HG03159 (cell line): ENCODE results near the gene ZNF83.
A peak's percentile ranks its signal among the peaks of the same experiment; 100 is the strongest.
"Not testable (repeated sequence)": the region's sequence is repeated elsewhere in the genome, so short reads cannot be mapped to it uniquely, and the experiment has no call there.

ENCODE experiments used
- ATAC-seq: cut with Tn5 transposase; IDR thresholded peaks from one replicate; pipeline ENCODE4 v1.9.1; 2021; ENCODE audit warnings: mild to moderate bottlenecking, moderate library complexity; ENCODE audit not compliant: unreplicated experiment

Gene ZNF83

GRCh38 chr19:52637718-52638585 is at the start of gene ZNF83:
Gene ZNF83, minus strand, starts transcription at chr19:52638355.
- peak; percentile 92 for ATAC-seq

GRCh38 chr19:52687684-52688083 is 49.5 kb upstream of the ZNF83 start:
- no peak for ATAC-seq

GRCh38 chr19:52685811-52686210 is 47.7 kb upstream of the ZNF83 start:
- ATAC-seq: no peak

- not testable (repeated sequence) for ATAC-seq
Measured at GRCh38 chr19:52681216-52681615, 43.1 kb upstream of the ZNF83 start.

GRCh38 chr19:52679598-52679997 is 41.4 kb upstream of the ZNF83 start:
- ATAC-seq: no peak

GRCh38 chr19:52675239-52675638 is 37.1 kb upstream of the ZNF83 start:
- not testable (repeated sequence) for ATAC-seq

GRCh38 chr19:52673014-52673413 is 34.9 kb upstream of the ZNF83 start:
- ATAC-seq: no peak

- ATAC-seq: no peak
Measured at GRCh38 chr19:52670046-52670445, 31.9 kb upstream of the ZNF83 start.

GRCh38 chr19:52669586-52669985 is 31.4 kb upstream of the ZNF83 start:
- no peak for ATAC-seq

GRCh38 chr19:52667972-52668371 is 29.8 kb upstream of the ZNF83 start:
- no peak for ATAC-seq

- no peak for ATAC-seq
Measured at GRCh38 chr19:52666506-52666905, 28.4 kb upstream of the ZNF83 start.

GRCh38 chr19:52665529-52665928 is 27.4 kb upstream of the ZNF83 start:
- no peak for ATAC-seq

- ATAC-seq: no peak
Measured at GRCh38 chr19:52665027-52665426, 26.9 kb upstream of the ZNF83 start.

GRCh38 chr19:52664461-52664860 is 26.3 kb upstream of the ZNF83 start:
- ATAC-seq: no peak

GRCh38 chr19:52662631-52663030 is 24.5 kb upstream of the ZNF83 start:
- ATAC-seq: no peak

GRCh38 chr19:52660981-52661380 is 22.8 kb upstream of the ZNF83 start:
- ATAC-seq: no peak

- no peak for ATAC-seq
Measured at GRCh38 chr19:52659013-52659412, 20.9 kb upstream of the ZNF83 start.

GRCh38 chr19:52658595-52658994 is 20.4 kb upstream of the ZNF83 start:
- no peak for ATAC-seq

GRCh38 chr19:52653161-52653560 is 15.0 kb upstream of the ZNF83 start:
- ATAC-seq: no peak

- ATAC-seq: no peak
Measured at GRCh38 chr19:52651956-52652355, 13.8 kb upstream of the ZNF83 start.

GRCh38 chr19:52648336-52649016 is 10.3 kb upstream of the ZNF83 start:
- ATAC-seq: no peak

GRCh38 chr19:52646571-52647217 is 8.5 kb upstream of the ZNF83 start:
- ATAC-seq: no peak
